HG03045 (cell line): ENCODE results near the gene EPHA10.

ENCODE experiments used
- ATAC-seq: cut with Tn5 transposase; IDR thresholded peaks from one replicate; pipeline ENCODE4 v1.9.1; 2021; ENCODE audit warnings: mild to moderate bottlenecking, moderate library complexity; ENCODE audit not compliant: unreplicated experiment

The EPHA10 gene

GRCh38 chr1:37734629-37735591 is 30.0 kb downstream of the EPHA10 start:
- ATAC-seq, result no peak

- ATAC-seq, result no peak
These were observed 32.7 kb downstream of the EPHA10 start for GRCh38 chr1:37732111-37732780.

- ATAC-seq, result no peak
These were observed 33.5 kb downstream of the EPHA10 start for GRCh38 chr1:37731312-37732019.

GRCh38 chr1:37730376-37730775 is 34.5 kb downstream of the EPHA10 start:
- ATAC-seq, result no peak

DNA sequence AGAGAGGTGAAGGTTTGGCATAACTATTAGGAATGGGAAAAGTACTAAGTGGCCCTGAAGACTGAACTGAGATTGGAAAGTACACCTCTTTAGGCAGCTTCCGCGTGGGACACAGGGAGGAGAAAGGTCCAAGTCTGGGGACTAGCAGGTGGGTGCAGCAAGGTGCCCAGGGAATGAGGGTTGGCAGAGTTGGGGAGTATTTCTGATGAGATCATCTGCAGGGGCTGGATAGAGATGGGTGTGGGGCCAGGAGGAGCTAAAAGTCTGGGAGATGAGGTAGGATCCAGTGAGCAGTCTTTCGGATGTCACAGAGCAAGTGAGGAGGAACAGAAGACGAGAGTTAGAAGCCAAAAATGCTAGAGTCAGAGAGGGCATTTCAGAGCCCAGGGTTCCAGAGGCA is 36.5 kb downstream of the EPHA10 start:
- ATAC-seq, result no peak

GRCh38 chr1:37726751-37727585 is 38.0 kb downstream of the EPHA10 start:
- ATAC-seq, result no peak

- ATAC-seq, result no peak
These were observed 38.9 kb downstream of the EPHA10 start for GRCh38 chr1:37725851-37726613.

GRCh38 chr1:37724575-37724974 is 40.3 kb downstream of the EPHA10 start:
- ATAC-seq, result no peak

DNA sequence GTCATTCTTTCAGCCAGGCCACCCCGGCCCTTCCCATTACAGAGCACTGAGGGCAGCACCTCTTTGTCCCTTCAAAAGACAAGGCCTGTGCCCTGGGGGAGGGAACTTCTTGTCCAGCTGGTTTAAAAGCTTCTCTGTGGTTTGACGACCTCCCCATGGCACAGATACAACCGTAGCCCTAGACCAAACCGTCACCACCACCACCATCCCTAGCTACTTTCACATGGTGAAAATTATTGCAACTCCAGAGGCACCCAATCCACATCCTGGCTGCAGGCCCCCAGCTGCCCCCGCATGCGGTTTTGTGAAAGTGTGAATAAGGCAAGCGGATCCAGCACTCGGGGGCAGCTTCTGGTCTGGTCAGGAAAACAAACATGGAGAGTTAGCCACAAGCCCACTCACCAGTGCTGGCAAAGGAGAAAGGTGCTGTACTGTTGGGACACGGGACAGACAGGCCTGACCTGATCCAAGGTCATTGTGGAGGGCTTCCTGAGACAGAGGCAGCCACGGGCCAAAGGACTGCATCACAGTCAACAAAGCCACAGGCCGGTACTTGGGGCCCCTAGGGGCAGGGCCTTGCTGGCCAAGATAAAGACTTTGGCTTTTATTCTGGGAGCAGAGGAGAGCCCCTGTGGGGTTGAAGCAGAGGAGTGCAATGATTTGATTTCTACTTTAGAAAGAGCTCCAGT is 41.4 kb downstream of the EPHA10 start:
- ATAC-seq, result no peak

GRCh38 chr1:37723072-37723389 is 41.9 kb downstream of the EPHA10 start:
- ATAC-seq, result no peak

- no peak for ATAC-seq
These were observed 42.5 kb downstream of the EPHA10 start for GRCh38 chr1:37722181-37723071.

DNA sequence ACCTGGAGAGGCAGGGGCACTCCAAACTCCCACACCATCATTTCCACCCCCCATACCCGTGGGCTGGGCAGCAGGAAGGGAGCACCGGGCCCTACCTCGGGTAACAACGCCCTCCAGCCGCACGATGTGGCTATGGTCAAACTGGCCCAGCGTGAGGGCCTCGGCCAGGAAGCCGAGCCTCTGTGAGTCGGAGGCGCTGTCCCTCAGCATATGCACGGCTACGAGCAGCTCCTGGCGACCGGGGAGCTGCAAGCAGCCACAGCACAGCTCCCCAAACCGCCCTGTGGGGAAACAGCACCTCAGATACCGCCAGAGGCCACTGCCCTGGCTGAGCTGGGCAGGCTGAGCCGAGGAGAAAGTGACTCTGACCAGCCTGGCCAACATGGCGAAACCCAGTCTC is 43.4 kb downstream of the EPHA10 start:
- ATAC-seq, result no peak

DNA sequence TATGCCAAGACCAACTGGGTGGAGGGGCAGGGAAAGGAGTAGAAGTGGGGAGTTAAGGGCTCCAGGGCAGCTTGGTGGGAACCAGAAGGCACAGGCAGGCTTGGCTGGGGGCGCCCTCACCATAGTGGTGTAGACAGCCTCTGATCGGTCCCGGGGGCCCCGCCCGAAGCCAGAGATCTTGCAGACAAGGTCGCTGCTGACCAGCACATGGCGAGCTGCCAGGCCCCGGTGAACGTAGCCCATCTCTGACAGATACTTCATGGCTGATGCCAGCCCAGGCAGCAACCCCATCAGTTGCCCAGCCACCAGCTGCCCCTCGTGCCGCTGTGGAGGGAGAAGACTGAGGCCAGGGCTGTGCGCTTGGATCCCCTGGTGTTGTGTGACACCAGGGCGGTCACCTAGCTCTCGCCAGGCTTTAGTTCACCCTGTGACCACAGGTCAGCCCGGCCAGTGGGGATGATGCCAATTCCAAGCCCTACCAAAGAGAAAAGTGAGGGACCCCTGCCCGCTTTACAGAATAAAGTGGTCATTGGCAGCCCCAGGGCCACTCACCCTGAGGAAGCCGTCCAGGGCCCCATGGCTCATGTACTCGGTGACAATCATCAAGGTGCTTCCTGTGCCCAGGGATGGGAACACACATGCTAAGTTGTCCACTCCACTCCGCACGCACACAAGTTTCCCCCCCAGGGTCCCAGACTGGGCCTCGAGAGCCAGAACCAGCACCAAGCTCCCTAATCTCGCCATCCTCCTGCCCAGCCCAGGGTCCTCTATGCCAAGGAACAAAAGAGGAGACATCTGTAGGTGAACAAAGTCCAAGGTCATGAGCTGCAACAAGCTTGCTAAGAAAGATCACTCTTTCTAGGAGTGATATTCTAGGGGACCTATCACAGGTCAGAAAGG is 44.4 kb downstream of the EPHA10 start:
- ATAC-seq, result no peak

DNA sequence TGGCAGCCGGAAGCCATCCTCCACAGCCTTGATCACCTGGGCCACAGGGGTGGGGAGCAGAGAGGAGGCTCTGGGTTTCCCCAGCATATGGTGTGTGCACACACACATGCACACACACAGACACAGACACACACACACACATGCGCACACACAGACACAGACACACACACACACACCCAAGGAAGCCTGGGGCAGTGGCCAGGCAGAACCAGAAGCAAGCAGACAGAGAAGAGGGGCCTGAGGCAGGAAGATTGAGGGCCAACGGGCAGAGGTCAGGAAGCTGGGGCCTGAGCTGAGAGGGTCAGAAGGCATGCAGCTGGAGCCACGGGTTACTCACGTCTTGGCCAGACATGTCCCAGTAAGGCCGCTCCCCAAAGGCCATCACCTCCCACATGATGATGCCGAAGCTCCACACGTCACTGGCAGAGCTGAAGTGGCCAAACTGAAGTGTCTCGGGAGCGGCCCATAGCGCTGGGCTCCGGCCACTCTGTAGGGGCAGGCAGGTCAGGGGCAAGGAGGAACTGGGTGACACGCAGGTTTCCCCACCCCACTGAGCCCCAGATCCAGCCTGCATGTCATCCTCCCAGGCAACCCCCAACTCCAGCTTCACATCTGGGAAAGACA is 45.2 kb downstream of the EPHA10 start:
- ATAC-seq, result no peak

GRCh38 chr1:37718901-37719571 is 45.9 kb downstream of the EPHA10 start:
- ATAC-seq, result no peak

GRCh38 chr1:37718181-37718900 is 46.6 kb downstream of the EPHA10 start:
- no peak for ATAC-seq
